H54 (cell line): ENCODE results near the gene EIF4E2.

Experiments used
- DNase-seq: peaks from one replicate; pipeline ENCODE4 v3.0.0; 2011; ENCODE audit warnings: low spot score, mixed read lengths; ENCODE audit not compliant: insufficient read length
- FAIRE-seq: peaks from 3 replicates; lab custom pipeline; 2011; peaks lifted over from hg19 to GRCh38; lab: Jason Lieb, UNC
- POLR2A ChIP-seq: IDR thresholded peaks from 2 replicates; pipeline ENCODE4 v1.6.1; 2011; ENCODE audit warnings: low read depth, mild to moderate bottlenecking, low read length

The EIF4E2 gene

GRCh38 chr2:232513353-232513752 is 37.1 kb upstream of the EIF4E2 start:
- FAIRE-seq (no peak), DNase-seq (no peak)
- TF ChIP-seq POLR2A, result no peak

DNA sequence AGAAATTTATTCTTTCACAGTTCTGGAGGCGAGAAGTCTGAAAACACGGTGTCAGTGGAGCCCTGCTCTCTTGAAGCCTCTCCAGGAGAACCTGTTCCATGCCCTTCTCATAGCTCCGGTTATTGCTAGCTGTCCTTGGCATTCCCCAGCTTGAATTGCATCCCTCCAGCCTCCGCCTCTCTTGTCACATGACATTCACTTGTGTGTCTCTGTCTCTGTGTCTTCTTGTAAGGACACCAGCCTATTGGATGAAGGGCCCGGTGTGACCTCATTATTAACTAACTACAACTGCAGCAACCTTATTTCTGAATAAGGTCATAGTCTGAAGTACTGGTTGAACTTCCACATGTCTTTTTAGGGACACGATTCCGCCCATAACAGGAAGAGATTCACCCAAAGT is 34.9 kb upstream of the EIF4E2 start:
- no peak for DNase-seq
- FAIRE-seq, result no peak
- TF ChIP-seq POLR2A, result no peak

- no peak for TF ChIP-seq POLR2A
- FAIRE-seq (no peak), DNase-seq (no peak)
Observed at GRCh38 chr2:232516551-232516950, 33.9 kb upstream of the EIF4E2 start.

- TF ChIP-seq POLR2A, result no peak
- FAIRE-seq (no peak), DNase-seq (no peak)
Observed at GRCh38 chr2:232518844-232519243, 31.6 kb upstream of the EIF4E2 start.

DNA sequence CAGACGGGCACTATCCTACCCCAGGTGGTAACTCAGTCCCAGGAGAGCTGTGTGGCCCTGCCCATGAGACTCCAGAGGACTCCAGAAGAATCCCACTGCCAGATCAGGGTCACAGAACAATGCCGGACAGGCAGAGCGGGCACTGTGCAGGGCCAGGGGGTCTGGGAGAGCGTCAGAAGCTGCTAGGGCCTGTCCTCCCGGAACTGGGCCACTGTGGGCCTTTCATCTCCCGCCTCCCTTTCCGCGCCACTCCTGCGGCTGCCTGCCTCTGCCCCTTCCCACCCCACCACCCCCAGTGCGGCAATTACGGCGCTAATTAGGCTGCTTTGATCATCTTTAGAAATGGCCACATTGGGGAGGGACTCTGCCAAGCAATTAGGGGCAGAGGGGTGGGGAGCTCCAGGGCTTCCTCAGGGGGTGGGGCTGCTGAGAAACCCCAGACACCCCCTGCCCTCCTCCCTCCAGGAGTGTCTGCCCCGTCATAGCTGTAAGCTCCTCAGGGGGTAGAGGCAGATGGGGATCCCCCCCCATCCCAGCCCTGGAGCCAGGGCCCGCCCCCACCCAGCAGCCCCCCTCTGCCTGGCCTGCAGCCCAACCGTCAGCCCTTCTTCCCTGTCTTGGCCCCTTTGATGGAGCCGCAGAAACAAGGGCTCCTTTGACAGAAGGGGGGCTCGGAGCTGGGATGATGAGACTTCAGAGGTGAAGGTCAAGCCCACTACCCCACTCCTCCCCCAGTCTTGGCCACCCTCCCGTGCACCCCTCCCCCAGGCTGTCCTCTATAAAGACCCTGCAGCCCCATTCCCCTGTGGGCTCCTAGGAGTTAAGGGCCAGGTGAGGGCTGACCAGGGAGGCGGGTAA is 30.7 kb upstream of the EIF4E2 start, which contains the start of gene PRSS56:
Gene PRSS56, plus strand, starts transcription at position 808 of the 858 bp plus-strand sequence. CDS start 211 bp downstream, outside the sequence.
- no peak for DNase-seq
- FAIRE-seq, result no peak
- no peak for TF ChIP-seq POLR2A

DNA sequence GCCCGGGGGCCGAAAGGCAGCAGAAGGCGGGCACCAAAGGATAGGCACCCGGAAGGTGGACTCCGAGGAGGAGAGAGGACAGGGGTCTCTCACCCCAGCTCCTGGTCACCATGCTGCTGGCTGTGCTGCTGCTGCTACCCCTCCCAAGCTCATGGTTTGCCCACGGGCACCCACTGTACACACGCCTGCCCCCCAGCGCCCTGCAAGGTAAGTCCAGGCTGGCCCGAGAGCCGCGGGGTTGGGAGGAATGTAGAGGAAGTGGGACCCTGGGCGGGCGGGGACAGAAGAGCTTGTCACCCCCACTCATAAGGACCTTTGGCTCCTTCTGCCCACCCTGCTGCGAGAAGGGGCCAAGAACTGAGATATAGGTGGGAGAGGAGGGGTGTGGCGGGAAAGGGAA is 30.0 kb upstream of the EIF4E2 start:
- DNase-seq (no peak), FAIRE-seq (no peak)
- no peak for TF ChIP-seq POLR2A

- no peak for DNase-seq
- TF ChIP-seq POLR2A, result no peak
- no peak for FAIRE-seq
Observed at GRCh38 chr2:232521098-232521497, 29.4 kb upstream of the EIF4E2 start.

GRCh38 chr2:232521959-232522622 is 28.4 kb upstream of the EIF4E2 start:
- peak; percentile 79 for DNase-seq
- no peak for TF ChIP-seq POLR2A
- no peak for FAIRE-seq

- FAIRE-seq (no peak), DNase-seq (no peak)
- TF ChIP-seq POLR2A, result no peak
Observed at GRCh38 chr2:232522623-232523401, 27.7 kb upstream of the EIF4E2 start.

- TF ChIP-seq POLR2A, result no peak
- DNase-seq (no peak), FAIRE-seq (no peak)
Observed at GRCh38 chr2:232523402-232523681, 27.1 kb upstream of the EIF4E2 start.

- DNase-seq (no peak), FAIRE-seq (no peak)
- no peak for TF ChIP-seq POLR2A
Observed at GRCh38 chr2:232523682-232524597, 26.5 kb upstream of the EIF4E2 start.

DNA sequence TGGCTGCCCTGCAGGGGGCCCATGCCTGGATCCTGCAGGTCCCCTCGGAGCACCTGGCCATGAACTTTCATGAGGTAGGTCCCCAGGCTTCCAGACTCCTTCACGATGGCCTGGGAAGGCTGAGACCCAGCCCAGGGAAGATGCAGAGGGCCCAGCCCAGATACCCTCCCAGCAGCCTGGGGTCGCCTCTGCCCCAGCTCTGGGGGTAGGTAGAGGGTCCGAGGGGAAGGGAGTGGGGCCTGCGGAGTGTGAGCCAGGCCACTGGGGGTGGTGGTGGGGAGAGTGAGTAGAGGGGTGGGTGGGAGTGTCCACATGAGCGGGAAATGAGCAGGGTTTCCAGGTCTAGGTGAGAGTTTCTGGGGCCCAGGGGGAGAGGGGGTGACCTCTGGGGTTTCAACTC is 25.7 kb upstream of the EIF4E2 start:
- TF ChIP-seq POLR2A, result no peak
- FAIRE-seq, result no peak
- DNase-seq, result no peak

GRCh38 chr2:232525199-232525598 is 25.3 kb upstream of the EIF4E2 start:
- no peak for TF ChIP-seq POLR2A
- FAIRE-seq (no peak), DNase-seq (no peak)

- no peak for TF ChIP-seq POLR2A
- no peak for FAIRE-seq
- DNase-seq, result no peak
Observed at GRCh38 chr2:232525791-232526371, 24.6 kb upstream of the EIF4E2 start, which contains the start of gene CHRND. Gene CHRND (plus strand): TSS chr2:232526160. CDS start chr2:232526216, 56 bp downstream.
